Caco-2 (cell line): Measurements from ENCODE around the gene SKAP1. TPM values are rescaled to one million over a fixed set of nuclear protein-coding genes. Genes with fewer than 3 reads are reported as not detected.

ENCODE experiments used
- BruUV-seq: library from RNA; stranded (reverse); fragments of 400-500 nt; replicated peaks from 2 replicates; lab custom pipeline; 2021; lab: Mats Ljungman, UMichigan
- CTCF ChIA-PET: fragments of 300-600 bp; sonication (Branson Sonifier 250); formaldehyde crosslinking; loops from one replicate; lab custom pipeline; 2022; ENCODE audit warnings: antibody characterized with exemption; lab: Charles Lee
- POLR2A ChIA-PET: fragments of 300-600 bp; sonication (Branson Sonifier 250); formaldehyde crosslinking; loops from one replicate; lab custom pipeline; 2022; ENCODE audit warnings: antibody characterized with exemption; lab: Charles Lee
- DNase-seq, 2 experiments: peaks; one replicate each; pipeline versions ENCODE4 v3.0.0 to v3.0.0-alpha.2; 2020 to 2022
- H3K27me3 ChIP-seq: replicated peaks from 2 replicates; pipeline ENCODE4 v1.6.0; 2011; ENCODE audit warnings: low read length; ENCODE audit not compliant: control insufficient read depth, insufficient read depth
- H3K36me3 ChIP-seq: 2 replicates; pipeline ENCODE4 v1.5.1; 2011; ENCODE audit warnings: low read length; ENCODE audit not compliant: control insufficient read depth, insufficient read depth
- H3K4me1 ChIP-seq: fragments of 250-450 bp; sonication (Bioruptor Pico); 2 replicates; pipeline ENCODE4 v1.5.1; 2020; ENCODE audit warnings: mild to moderate bottlenecking
- H3K4me3 ChIP-seq: 2 replicates; pipeline ENCODE4 v1.5.1; 2011; ENCODE audit warnings: low read depth, mild to moderate bottlenecking, control low read depth, low read length
- H3K9me3 ChIP-seq: fragments of 250-450 bp; sonication (Bioruptor Pico); 2 replicates; pipeline ENCODE4 v1.5.1; 2020; ENCODE audit warnings: mild to moderate bottlenecking, moderate library complexity
- H3K27ac Mint-ChIP-seq: one replicate; pipeline ENCODE4 v1.8.0; 2022; ENCODE audit warnings: mixed read lengths; ENCODE audit not compliant: unreplicated experiment
- H3K27me3 Mint-ChIP-seq: one replicate; pipeline ENCODE4 v1.8.0; 2022; ENCODE audit warnings: mixed read lengths; ENCODE audit not compliant: insufficient read depth, unreplicated experiment
- H3K36me3 Mint-ChIP-seq: one replicate; pipeline ENCODE4 v1.8.0; 2022; ENCODE audit warnings: mild to moderate bottlenecking, mixed read lengths; ENCODE audit not compliant: insufficient read depth, unreplicated experiment
- H3K4me1 Mint-ChIP-seq: one replicate; pipeline ENCODE4 v1.8.0; 2022; ENCODE audit warnings: low read depth, mixed read lengths; ENCODE audit not compliant: unreplicated experiment
- H3K4me3 Mint-ChIP-seq: one replicate; pipeline ENCODE4 v1.8.0; 2022; ENCODE audit warnings: mild to moderate bottlenecking, moderate library complexity, mixed read lengths; ENCODE audit not compliant: unreplicated experiment
- H3K9me3 Mint-ChIP-seq: one replicate; pipeline ENCODE4 v1.8.0; 2022; ENCODE audit warnings: mixed read lengths; ENCODE audit not compliant: unreplicated experiment
- intact Hi-C: fragments of 100-400 bp; cut with micrococcal nuclease; formaldehyde crosslinking; loops from one replicate; pipeline ENCODE4 v1.10.0; 2022; ENCODE audit not compliant: unreplicated experiment
- total RNA-seq: library from RNA; stranded (reverse); gene quantifications from 2 replicates; pipeline ENCODE4 v1.2.3, GENCODE V29; 2022
- TF ChIP-seq, protein P1 (sequence below), 2 experiments: fragments of 200-600 bp in 1 of 2; IDR thresholded peaks; 1 replicate in 1 of 2; 2 replicates in 1 of 2; pipeline versions ENCODE4 v1.5.1 to v1.8.0; 2011 to 2022; ENCODE audit warnings: antibody characterized with exemption in 1 of 2, control low read depth in 1 of 2, inconsistent platforms in 1 of 2, low read depth in 1 of 2, low read length in 1 of 2, mild to moderate bottlenecking in 1 of 2, moderate library complexity in 1 of 2; ENCODE audit not compliant: insufficient read depth in 1 of 2, severe bottlenecking in 1 of 2, unreplicated experiment in 1 of 2

Gene SKAP1
- total RNA-seq, 1 experiment from 2014 or later = 0.70 TPM

DNA sequence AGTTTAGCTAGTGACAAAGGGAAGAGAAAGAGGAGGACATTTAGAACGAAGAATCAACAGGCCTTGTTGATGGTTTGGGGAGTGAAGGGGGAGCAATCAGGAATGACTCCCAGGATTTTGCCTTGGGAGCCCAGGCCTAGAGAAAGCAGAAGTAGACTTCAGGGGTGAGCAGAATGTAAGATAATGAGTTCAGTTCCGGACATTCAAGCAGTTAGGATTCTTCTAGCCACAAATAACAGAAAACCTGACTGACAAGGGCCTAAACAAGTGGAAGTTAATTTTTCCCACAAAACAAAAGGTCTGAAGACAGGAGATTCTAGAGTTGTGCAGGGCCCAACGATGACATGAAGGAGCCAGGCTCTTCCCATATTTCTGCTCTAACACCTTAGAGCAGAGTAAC, 45.9 kb downstream of the SKAP1 start:
- Histone ChIP-seq H3K36me3 (no peaks in the 10 kb centered on the region), H3K27me3 (no peaks in the 10 kb centered on the region; the same call in none of the 2 replicates), H3K9me3 (no peaks in the 10 kb centered on the region), H3K4me1 (no peaks in the 10 kb centered on the region), H3K4me3 (no peak overlapping the region)
- Mint-ChIP-seq H3K4me1 (no peaks in the 10 kb centered on the region), H3K9me3 (no peaks in the 10 kb centered on the region), H3K27me3 (peaks cover 22% of the 10 kb centered on the region), H3K36me3 (no peaks in the 10 kb centered on the region), H3K4me3 (no peak overlapping the region), H3K27ac (no peak overlapping the region)
- TF ChIP-seq, protein P1, sequence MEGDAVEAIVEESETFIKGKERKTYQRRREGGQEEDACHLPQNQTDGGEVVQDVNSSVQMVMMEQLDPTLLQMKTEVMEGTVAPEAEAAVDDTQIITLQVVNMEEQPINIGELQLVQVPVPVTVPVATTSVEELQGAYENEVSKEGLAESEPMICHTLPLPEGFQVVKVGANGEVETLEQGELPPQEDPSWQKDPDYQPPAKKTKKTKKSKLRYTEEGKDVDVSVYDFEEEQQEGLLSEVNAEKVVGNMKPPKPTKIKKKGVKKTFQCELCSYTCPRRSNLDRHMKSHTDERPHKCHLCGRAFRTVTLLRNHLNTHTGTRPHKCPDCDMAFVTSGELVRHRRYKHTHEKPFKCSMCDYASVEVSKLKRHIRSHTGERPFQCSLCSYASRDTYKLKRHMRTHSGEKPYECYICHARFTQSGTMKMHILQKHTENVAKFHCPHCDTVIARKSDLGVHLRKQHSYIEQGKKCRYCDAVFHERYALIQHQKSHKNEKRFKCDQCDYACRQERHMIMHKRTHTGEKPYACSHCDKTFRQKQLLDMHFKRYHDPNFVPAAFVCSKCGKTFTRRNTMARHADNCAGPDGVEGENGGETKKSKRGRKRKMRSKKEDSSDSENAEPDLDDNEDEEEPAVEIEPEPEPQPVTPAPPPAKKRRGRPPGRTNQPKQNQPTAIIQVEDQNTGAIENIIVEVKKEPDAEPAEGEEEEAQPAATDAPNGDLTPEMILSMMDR (IDR thresholded peaks at IDR 0.05; ENCODE audit: insufficient read depth in 1 of 2, low read depth in 1 of 2, low read length in 1 of 2, severe bottlenecking in 1 of 2, unreplicated experiment in 1 of 2) = no peak
- no TSS peak for BruUV-seq
- intact Hi-C loops = no loop called here
- no peak for DNase-seq
- ChIA-PET POLR2A (no interaction called here), CTCF (no interaction called here)

DNA sequence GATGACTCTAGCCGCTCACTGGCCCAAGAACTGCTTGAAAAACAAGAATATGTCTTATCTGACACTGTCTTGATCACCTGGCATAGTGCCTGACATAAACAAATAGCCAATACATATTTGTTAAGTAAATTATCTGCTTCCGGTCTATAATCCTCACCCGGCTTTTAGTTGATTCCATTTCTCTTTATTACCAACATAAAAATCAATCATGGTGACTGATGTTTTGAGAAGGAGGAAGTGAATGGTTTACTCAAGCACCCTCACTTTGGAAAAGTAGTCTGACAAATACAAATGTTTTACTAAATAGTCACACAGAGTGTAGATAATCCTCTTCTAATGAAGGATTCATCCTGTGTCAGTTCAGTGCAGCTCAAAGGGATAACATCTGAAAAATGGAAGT, 47.0 kb downstream of the SKAP1 start:
- ChIA-PET POLR2A (no interaction called here), CTCF (no interaction called here)
- no peak overlapping the region for H3K4me3 ChIP-seq
- H3K4me1 ChIP-seq = no peaks in the 10 kb centered on the region
- no peaks in the 10 kb centered on the region; the same call in none of the 2 replicates for H3K27me3 ChIP-seq
- no peaks in the 10 kb centered on the region for H3K36me3 ChIP-seq
- Mint-ChIP-seq H3K4me1 (no peaks in the 10 kb centered on the region), H3K9me3 (no peaks in the 10 kb centered on the region), H3K27me3 (peaks cover 22% of the 10 kb centered on the region), H3K27ac (no peak overlapping the region), H3K4me3 (no peak overlapping the region), H3K36me3 (no peaks in the 10 kb centered on the region)
- intact Hi-C loops = no loop called here
- BruUV-seq = no TSS peak
- H3K9me3 ChIP-seq = no peaks in the 10 kb centered on the region
- no peak for DNase-seq
- TF ChIP-seq, protein P1 (IDR thresholded peaks at IDR 0.05; ENCODE audit: insufficient read depth in 1 of 2, low read depth in 1 of 2, low read length in 1 of 2, severe bottlenecking in 1 of 2, unreplicated experiment in 1 of 2) = no peak

DNA sequence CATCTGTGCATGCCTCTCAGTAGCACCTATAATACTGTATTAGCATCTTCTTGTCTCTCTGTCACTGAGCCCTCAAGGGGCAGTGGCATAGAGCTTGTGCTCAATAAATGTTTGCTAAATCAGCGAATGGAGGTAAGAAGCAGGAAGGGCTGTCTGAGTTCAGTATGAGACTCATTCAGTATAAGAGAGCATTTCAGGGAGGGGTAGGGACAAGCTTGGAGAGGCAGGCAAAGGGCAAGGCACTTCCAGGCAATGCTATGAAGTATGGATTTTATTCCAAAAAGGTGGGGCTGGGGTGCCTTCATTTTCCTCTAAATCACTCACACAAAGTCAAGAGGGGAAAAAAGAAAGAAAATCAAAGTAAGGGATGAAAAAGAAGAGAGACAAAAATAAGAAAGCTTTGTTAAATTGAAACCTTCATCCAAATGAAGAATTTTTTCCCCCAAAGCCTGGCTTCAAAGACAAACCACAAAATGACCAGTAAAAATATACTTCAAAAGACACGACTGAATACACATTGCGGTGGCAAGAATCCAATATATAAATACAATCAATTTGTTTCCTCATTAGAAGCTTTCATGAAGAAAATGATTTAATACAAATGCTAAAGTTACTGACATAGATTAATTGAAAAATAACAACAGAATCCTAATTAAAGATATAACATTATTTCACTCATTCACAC, 51.2 kb downstream of the SKAP1 start:
- no TSS peak for BruUV-seq
- DNase-seq = no peak
- Mint-ChIP-seq H3K36me3 (no peaks in the 10 kb centered on the region), H3K4me1 (no peaks in the 10 kb centered on the region), H3K4me3 (no peak overlapping the region), H3K27ac (no peak overlapping the region), H3K9me3 (no peaks in the 10 kb centered on the region), H3K27me3 (peaks cover 4% of the 10 kb centered on the region)
- no peaks in the 10 kb centered on the region for H3K4me1 ChIP-seq
- intact Hi-C loops = no loop called here
- no peaks in the 10 kb centered on the region for H3K36me3 ChIP-seq
- no peaks in the 10 kb centered on the region; the same call in none of the 2 replicates for H3K27me3 ChIP-seq
- H3K9me3 ChIP-seq = no peaks in the 10 kb centered on the region
- TF ChIP-seq, protein P1 (IDR thresholded peaks at IDR 0.05; ENCODE audit: insufficient read depth in 1 of 2, low read depth in 1 of 2, low read length in 1 of 2, severe bottlenecking in 1 of 2, unreplicated experiment in 1 of 2) = no peak
- H3K4me3 ChIP-seq = no peak overlapping the region
- POLR2A ChIA-PET = no interaction called here
- CTCF ChIA-PET = interaction anchor here (0.5 to 1.3 kb wide), 6 partner anchors 13 to 373 kb away, joined by 3 to 9 read pairs (median 4); no protein-coding TSS in a partner anchor
